ENCODE results near the gene P2RX6. TPM values are rescaled to one million over a fixed set of nuclear protein-coding genes. Genes with fewer than 3 reads are reported as not detected.
A peak's percentile ranks its signal among the peaks of the same experiment; 100 is the strongest.
"Not testable (repeated sequence)": the region's sequence is repeated elsewhere in the genome, so short reads cannot be mapped to it uniquely, and the experiment has no call there.

The P2RX6 gene
- total RNA-seq, 1 donor from 2014 or later: not detected

GRCh38 chr22:21032868-21033688 is 18.1 kb downstream of the P2RX6 start:
- DNase-seq: no peak
- no peaks in the 10 kb centered on the region for H3K36me3 Mint-ChIP-seq (ENCODE audit: low read depth)
- H3K27ac Mint-ChIP-seq: no peak overlapping the region
- H3K4me1 Mint-ChIP-seq: peaks cover 3% of the 10 kb centered on the region
- H3K4me3 Mint-ChIP-seq: no peak overlapping the region
- peaks cover 44% of the 10 kb centered on the region for H3K27me3 Mint-ChIP-seq
- H3K9me3 Mint-ChIP-seq: no peaks in the 10 kb centered on the region
- intact Hi-C loops (cut with micrococcal nuclease): no loop called here

GRCh38 chr22:21033895-21034294 is 18.9 kb downstream of the P2RX6 start:
- Mint-ChIP-seq H3K27ac (peak overlapping the region; percentile 21), H3K9me3 (no peaks in the 10 kb centered on the region), H3K27me3 (peaks cover 48% of the 10 kb centered on the region), H3K4me1 (peaks cover 3% of the 10 kb centered on the region), H3K36me3 (ENCODE audit: low read depth) (no peaks in the 10 kb centered on the region), H3K4me3 (no peak overlapping the region)
- no peak for DNase-seq
- intact Hi-C loops (cut with micrococcal nuclease): no loop called here

GRCh38 chr22:21034989-21035388 is 20.0 kb downstream of the P2RX6 start:
- peaks cover 51% of the 10 kb centered on the region for H3K27me3 Mint-ChIP-seq
- no peak overlapping the region for H3K27ac Mint-ChIP-seq
- H3K36me3 Mint-ChIP-seq (ENCODE audit: low read depth): no peaks in the 10 kb centered on the region
- DNase-seq: no peak
- no peak overlapping the region for H3K4me3 Mint-ChIP-seq
- H3K4me1 Mint-ChIP-seq: peaks cover 3% of the 10 kb centered on the region
- H3K9me3 Mint-ChIP-seq: no peaks in the 10 kb centered on the region
- intact Hi-C loops (cut with micrococcal nuclease): no loop called here

GRCh38 chr22:21038405-21038804 is 23.4 kb downstream of the P2RX6 start:
- Mint-ChIP-seq H3K4me3 (no peak overlapping the region), H3K27me3 (peaks cover 40% of the 10 kb centered on the region), H3K27ac (no peak overlapping the region), H3K4me1 (peaks cover 4% of the 10 kb centered on the region), H3K9me3 (no peaks in the 10 kb centered on the region), H3K36me3 (ENCODE audit: low read depth) (no peaks in the 10 kb centered on the region)
- no peak for DNase-seq
- intact Hi-C loops (cut with micrococcal nuclease): no loop called here

GRCh38 chr22:21039158-21039557 is 24.2 kb downstream of the P2RX6 start:
- H3K9me3 Mint-ChIP-seq: not testable (repeated sequence)

GRCh38 chr22:21041937-21042336 is 27.0 kb downstream of the P2RX6 start:
- no peak for DNase-seq
- Mint-ChIP-seq H3K27ac (no peak overlapping the region), H3K36me3 (ENCODE audit: low read depth) (no peaks in the 10 kb centered on the region), H3K27me3 (peaks cover 39% of the 10 kb centered on the region), H3K4me3 (no peak overlapping the region), H3K9me3 (no peaks in the 10 kb centered on the region), H3K4me1 (peaks cover 15% of the 10 kb centered on the region)
- intact Hi-C loops (cut with micrococcal nuclease): no loop called here

More at GRCh38 chr22:21039158-21039557, 24.2 kb downstream of the P2RX6 start:
- DNase-seq; H3K27ac Mint-ChIP-seq; H3K4me1 Mint-ChIP-seq; intact Hi-C loops (cut with micrococcal nuclease); H3K4me3 Mint-ChIP-seq; H3K36me3 Mint-ChIP-seq (ENCODE audit: low read depth): not testable (repeated sequence)
- H3K27me3 Mint-ChIP-seq: peaks cover 37% of the 10 kb centered on the region

GRCh38 chr22:21042978-21043859 is 28.3 kb downstream of the P2RX6 start:
- Mint-ChIP-seq H3K36me3 (ENCODE audit: low read depth) (no peaks in the 10 kb centered on the region), H3K9me3 (no peaks in the 10 kb centered on the region), H3K27me3 (peaks cover 35% of the 10 kb centered on the region), H3K4me1 (peaks cover 15% of the 10 kb centered on the region), H3K4me3 (no peak overlapping the region), H3K27ac (no peak overlapping the region)
- no peak for DNase-seq
- intact Hi-C loops (cut with micrococcal nuclease): no loop called here

GRCh38 chr22:21043860-21044535 is 29.0 kb downstream of the P2RX6 start:
- H3K9me3 Mint-ChIP-seq: no peaks in the 10 kb centered on the region
- no peaks in the 10 kb centered on the region for H3K36me3 Mint-ChIP-seq (ENCODE audit: low read depth)
- no peak overlapping the region for H3K27ac Mint-ChIP-seq
- H3K4me3 Mint-ChIP-seq: no peak overlapping the region
- intact Hi-C loops (cut with micrococcal nuclease): no loop called here
- H3K4me1 Mint-ChIP-seq: peaks cover 15% of the 10 kb centered on the region
- H3K27me3 Mint-ChIP-seq: peaks cover 32% of the 10 kb centered on the region
- no peak for DNase-seq

- no peaks in the 10 kb centered on the region for H3K36me3 Mint-ChIP-seq (ENCODE audit: low read depth)
- DNase-seq: no peak
- H3K27me3 Mint-ChIP-seq: peaks cover 28% of the 10 kb centered on the region
- no peaks in the 10 kb centered on the region for H3K9me3 Mint-ChIP-seq
- intact Hi-C loops (cut with micrococcal nuclease): no loop called here
- peaks cover 15% of the 10 kb centered on the region for H3K4me1 Mint-ChIP-seq
- peak overlapping the region; percentile 62 for H3K27ac Mint-ChIP-seq
- H3K4me3 Mint-ChIP-seq: peak overlapping the region; percentile 67
Observed at GRCh38 chr22:21044931-21045584, 30.1 kb downstream of the P2RX6 start.

- Mint-ChIP-seq H3K9me3 (no peaks in the 10 kb centered on the region), H3K4me3 (peak within 1 kb of the TSS; percentile 67), H3K27ac (peak within 1 kb of the TSS; percentile 62), H3K4me1 (peaks cover 15% of the 10 kb centered on the region), H3K36me3 (ENCODE audit: low read depth) (no peaks in the 10 kb centered on the region), H3K27me3 (peaks cover 28% of the 10 kb centered on the region)
- intact Hi-C loops (cut with micrococcal nuclease): no loop called here
- peak; percentile 94 for DNase-seq
Observed at GRCh38 chr22:21045585-21046294, 30.8 kb downstream of the P2RX6 start, which contains the start of gene LRRC74B. Gene LRRC74B, plus strand, starts transcription at chr22:21045946. Its CDS starts 41 bp downstream, at chr22:21045987.

- Mint-ChIP-seq H3K36me3 (ENCODE audit: low read depth) (no peaks in the 10 kb centered on the region), H3K4me3 (no peak overlapping the region)
Observed at GRCh38 chr22:21047035-21047661, 32.2 kb downstream of the P2RX6 start.

GRCh38 chr22:21047730-21048129 is 32.8 kb downstream of the P2RX6 start:
- H3K4me1 Mint-ChIP-seq: peaks cover 25% of the 10 kb centered on the region

More at GRCh38 chr22:21047035-21047661, 32.2 kb downstream of the P2RX6 start:
- no peak for DNase-seq
- Mint-ChIP-seq H3K9me3 (no peaks in the 10 kb centered on the region), H3K27me3 (peaks cover 28% of the 10 kb centered on the region), H3K4me1 (peaks cover 25% of the 10 kb centered on the region), H3K27ac (no peak overlapping the region)
- intact Hi-C loops (cut with micrococcal nuclease): no loop called here

More at GRCh38 chr22:21047730-21048129, 32.8 kb downstream of the P2RX6 start:
- H3K36me3 Mint-ChIP-seq (ENCODE audit: low read depth): no peaks in the 10 kb centered on the region
- peaks cover 27% of the 10 kb centered on the region for H3K27me3 Mint-ChIP-seq
- intact Hi-C loops (cut with micrococcal nuclease): no loop called here
- no peak overlapping the region for H3K27ac Mint-ChIP-seq
- no peak for DNase-seq
- no peak overlapping the region for H3K4me3 Mint-ChIP-seq
- H3K9me3 Mint-ChIP-seq: no peaks in the 10 kb centered on the region

All from activated CD4-positive, alpha-beta T cell treated with anti-CD3 and anti-CD28 coated beads, Interleukin-2, amount 10 ng/mL, durations not matched to agents 24 days and 14 days (primary cell).